CD4-positive, CD25-positive, alpha-beta regulatory T cell (primary cell): ENCODE data around the gene CRHR1. TPM values are rescaled to one million over a fixed set of nuclear protein-coding genes. Genes with fewer than 3 reads are reported as not detected.
A peak's percentile ranks its signal among the peaks of the same experiment; 100 is the strongest.

Experiments
- ATAC-seq, 2 donors: fragments of 150-1000 bp; cut with Tn5 transposase; one replicate each; pipeline ENCODE4 v1.10.0; 2021; ENCODE audit warnings: low read depth in 2 of 2, moderate number of reproducible peaks in 2 of 2, moderate library complexity in 1 of 2
- DNase-seq, 3 donors: peaks; one replicate each; pipeline versions ENCODE4 v3.0.0 to v3.0.0-alpha.2; 2012 to 2022; ENCODE audit warnings: mixed read lengths in 1 of 3
- H3K27ac ChIP-seq: one replicate; pipeline ENCODE4 v1.7.0; 2013; ENCODE audit warnings: mild to moderate bottlenecking, low read length; ENCODE audit not compliant: insufficient read depth, poor library complexity, severe bottlenecking
- H3K27me3 ChIP-seq: one replicate; pipeline ENCODE4 v1.7.0; 2013; ENCODE audit warnings: low read length; ENCODE audit not compliant: control insufficient read depth, insufficient read depth
- H3K36me3 ChIP-seq: one replicate; pipeline ENCODE4 v1.7.0; 2013; ENCODE audit warnings: mild to moderate bottlenecking, low read length, moderate library complexity; ENCODE audit not compliant: control insufficient read depth, insufficient read depth
- H3K4me1 ChIP-seq: 2 replicates; pipeline ENCODE4 v1.7.0; 2013; ENCODE audit warnings: mild to moderate bottlenecking, low read length; ENCODE audit not compliant: insufficient read depth, control insufficient read depth, poor library complexity, severe bottlenecking
- H3K4me3 ChIP-seq: one replicate; pipeline ENCODE4 v1.7.0; 2013; ENCODE audit warnings: low read depth, mild to moderate bottlenecking, low read length, moderate library complexity
- H3K9me3 ChIP-seq, 2 experiments: 1 replicate in 1 of 2; 2 replicates in 1 of 2; pipeline ENCODE4 v1.7.0; 2013; ENCODE audit warnings: low read length in 2 of 2, mild to moderate bottlenecking in 1 of 2, moderate library complexity in 1 of 2; ENCODE audit not compliant: control insufficient read depth in 2 of 2
- H3K27ac Mint-ChIP-seq, 3 donors: one replicate each; pipeline ENCODE4 v1.8.0; 2020 to 2022; ENCODE audit warnings: mild to moderate bottlenecking in 3 of 3, mixed read lengths in 3 of 3, moderate library complexity in 2 of 3
- H3K27me3 Mint-ChIP-seq: one replicate; pipeline ENCODE4 v1.8.0; 2022; ENCODE audit warnings: mild to moderate bottlenecking, mixed read lengths
- H3K36me3 Mint-ChIP-seq: one replicate; pipeline ENCODE4 v1.8.0; 2020; ENCODE audit warnings: mixed read lengths
- H3K4me1 Mint-ChIP-seq, 4 donors: one replicate each; pipeline ENCODE4 v1.8.0; 2020 to 2022; ENCODE audit warnings: mixed read lengths in 4 of 4, mild to moderate bottlenecking in 1 of 4
- H3K4me3 Mint-ChIP-seq, 4 donors: one replicate each; pipeline ENCODE4 v1.8.0; 2020 to 2022; ENCODE audit warnings: mild to moderate bottlenecking in 4 of 4, mixed read lengths in 4 of 4, moderate library complexity in 3 of 4
- H3K9me3 Mint-ChIP-seq, 7 donors: one replicate each; pipeline ENCODE4 v1.8.0; 2020 to 2022; ENCODE audit warnings: mixed read lengths in 7 of 7, mild to moderate bottlenecking in 3 of 7, moderate library complexity in 2 of 7
- polyA plus RNA-seq, 4 donors: library from polyadenylated mRNA; unstranded; fragments of 300-500 nt; fragmentation: Illumina TruSeq; gene quantifications; one replicate each; pipeline ENCODE4 v1.2.3, GENCODE V29; 2021
- total RNA-seq: library from RNA; stranded (reverse); gene quantifications from one replicate; pipeline ENCODE4 v1.2.3, GENCODE V29; 2022

Gene CRHR1
- total RNA-seq (not detected), polyA plus RNA-seq (not detected)

DNA sequence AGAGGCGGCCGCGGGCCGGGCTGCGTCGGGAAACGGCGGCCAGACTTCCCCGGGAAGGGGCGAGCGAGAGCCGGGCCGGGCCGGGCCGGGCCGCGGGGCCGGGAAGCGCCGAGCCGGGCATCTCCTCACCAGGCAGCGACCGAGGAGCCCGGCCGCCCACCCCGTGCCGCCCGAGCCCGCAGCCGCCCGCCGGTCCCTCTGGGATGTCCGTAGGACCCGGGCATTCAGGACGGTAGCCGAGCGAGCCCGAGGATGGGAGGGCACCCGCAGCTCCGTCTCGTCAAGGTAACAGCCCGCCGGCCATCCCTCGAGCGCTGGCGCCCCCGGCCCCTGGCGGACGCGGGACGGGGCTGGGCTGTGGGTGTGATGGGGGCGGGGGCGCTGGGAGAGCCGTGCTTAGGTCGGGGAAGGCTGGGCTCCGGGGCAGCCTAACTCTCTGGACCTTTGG lies at the start of gene CRHR1:
TSS of gene CRHR1 (plus strand) at position 28 of the 448 bp plus-strand sequence. CDS start at position 253, 225 bp downstream.
- H3K36me3 Mint-ChIP-seq: no peaks in the 10 kb centered on the region
- H3K27ac Mint-ChIP-seq: peak within 1 kb of the TSS in 1 of 3 donors; percentile 91
- H3K4me1 Mint-ChIP-seq: peaks cover 0 to 18% (median under 1%) of the 10 kb centered on the region in 4 donors
- peaks cover 28% of the 10 kb centered on the region for H3K27me3 ChIP-seq
- no peak for ATAC-seq
- no peaks in the 10 kb centered on the region for H3K36me3 ChIP-seq
- H3K27ac ChIP-seq: no peak within 1 kb of the TSS
- H3K4me3 Mint-ChIP-seq: peak within 1 kb of the TSS in 3 of 4 donors; percentile 74 to 80 (median 78)
- peaks cover 19% of the 10 kb centered on the region for H3K4me1 ChIP-seq
- H3K4me3 ChIP-seq: no peak within 1 kb of the TSS
- DNase-seq: no peak
- H3K27me3 Mint-ChIP-seq: peaks cover 86% of the 10 kb centered on the region
- H3K9me3 Mint-ChIP-seq: peaks cover 0 to 6% (median 0%) of the 10 kb centered on the region in 7 donors
- H3K9me3 ChIP-seq: no peaks in the 10 kb centered on the region

DNA sequence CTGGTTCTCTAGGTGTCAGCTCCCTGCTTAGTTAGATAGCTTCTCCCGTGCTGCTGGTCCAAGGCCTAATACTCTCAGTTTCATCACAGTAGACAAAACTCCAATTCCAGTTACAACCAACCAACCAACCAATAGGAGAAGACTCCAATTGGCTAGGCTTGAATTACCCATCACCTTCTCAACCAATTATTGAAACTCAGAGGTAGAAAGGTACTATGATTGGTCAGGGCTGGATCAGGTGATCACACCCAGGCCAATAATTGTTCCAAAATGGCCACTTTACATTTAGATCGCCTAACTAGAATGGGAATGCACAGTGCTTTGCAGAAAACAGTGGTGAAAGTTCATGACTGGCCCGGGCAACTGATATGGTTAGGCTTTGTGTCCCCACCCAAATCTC lies 49.5 kb upstream of the CRHR1 start:
- Mint-ChIP-seq H3K36me3 (no peaks in the 10 kb centered on the region), H3K27me3 (peaks cover 26% of the 10 kb centered on the region), H3K27ac (no peak overlapping the region), H3K4me1 (no peaks in the 10 kb centered on the region), H3K9me3 (peaks cover 0 to 21% (median 9%) of the 10 kb centered on the region in 7 donors), H3K4me3 (no peak overlapping the region)
- H3K9me3 ChIP-seq: peaks cover 7 to 14% of the 10 kb centered on the region in 2 experiments
- no peak for DNase-seq
- H3K27ac ChIP-seq: no peak overlapping the region
- H3K27me3 ChIP-seq: peaks cover 3% of the 10 kb centered on the region
- no peak for ATAC-seq
- no peak overlapping the region for H3K4me3 ChIP-seq
- no peaks in the 10 kb centered on the region for H3K36me3 ChIP-seq
- H3K4me1 ChIP-seq: no peaks in the 10 kb centered on the region

DNA sequence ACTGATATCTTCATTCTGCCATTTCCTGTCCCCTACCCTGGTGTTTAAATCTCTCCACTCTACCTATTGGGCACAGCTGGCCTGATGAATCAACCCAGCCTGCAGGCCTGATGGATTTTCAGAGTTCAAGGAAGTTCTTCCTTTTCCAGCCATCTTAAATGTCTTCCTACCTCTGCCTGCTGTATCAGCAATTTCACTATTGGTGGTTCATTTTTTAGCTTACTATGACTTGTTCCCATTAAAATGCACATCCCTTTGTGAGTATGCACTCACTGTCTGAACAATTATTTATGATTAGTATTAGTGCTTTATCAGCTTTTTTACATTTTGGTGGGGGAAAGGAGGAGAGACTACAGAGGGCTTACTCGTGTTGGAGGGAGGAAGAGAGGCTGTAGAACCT lies 48.6 kb upstream of the CRHR1 start:
- no peak for ATAC-seq
- H3K36me3 Mint-ChIP-seq: no peaks in the 10 kb centered on the region
- peaks cover 29% of the 10 kb centered on the region for H3K27me3 Mint-ChIP-seq
- peaks cover 7 to 9% of the 10 kb centered on the region in 2 experiments for H3K9me3 ChIP-seq
- no peaks in the 10 kb centered on the region for H3K4me1 Mint-ChIP-seq
- no peak overlapping the region for H3K4me3 Mint-ChIP-seq
- no peak overlapping the region for H3K27ac Mint-ChIP-seq
- H3K27ac ChIP-seq: no peak overlapping the region
- H3K9me3 Mint-ChIP-seq: peaks cover 0 to 16% (median 9%) of the 10 kb centered on the region in 7 donors
- no peak for DNase-seq
- no peaks in the 10 kb centered on the region for H3K4me1 ChIP-seq
- no peak overlapping the region for H3K4me3 ChIP-seq
- H3K36me3 ChIP-seq: no peaks in the 10 kb centered on the region
- peaks cover 5% of the 10 kb centered on the region for H3K27me3 ChIP-seq

DNA sequence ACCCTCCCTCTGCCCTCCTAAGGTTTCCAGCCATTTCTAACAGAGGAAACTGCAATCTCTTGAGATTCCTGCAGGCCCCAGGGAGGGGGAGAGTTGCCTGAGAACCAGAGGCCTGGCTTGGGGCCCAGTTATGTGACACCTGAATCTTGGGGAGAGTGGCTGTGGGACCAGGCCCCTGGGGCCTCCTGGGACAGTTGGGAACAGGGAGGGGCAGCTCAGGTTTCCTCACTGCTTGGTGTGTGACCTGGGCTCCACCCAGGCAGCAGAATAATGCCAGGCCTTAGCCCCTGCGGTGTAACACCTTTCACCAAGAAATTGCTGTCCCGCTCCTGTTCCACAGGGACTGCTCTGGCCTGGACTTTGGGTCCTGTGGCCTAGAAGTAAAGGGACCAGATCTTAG lies 44.3 kb upstream of the CRHR1 start:
- Mint-ChIP-seq H3K4me3 (no peak overlapping the region), H3K9me3 (peaks cover 0 to 4% (median 0%) of the 10 kb centered on the region in 7 donors), H3K36me3 (no peaks in the 10 kb centered on the region), H3K27ac (no peak overlapping the region), H3K27me3 (peaks cover 37% of the 10 kb centered on the region), H3K4me1 (no peaks in the 10 kb centered on the region)
- Histone ChIP-seq H3K4me1 (no peaks in the 10 kb centered on the region), H3K4me3 (no peak overlapping the region), H3K27me3 (peaks cover 5% of the 10 kb centered on the region), H3K36me3 (no peaks in the 10 kb centered on the region), H3K27ac (no peak overlapping the region), H3K9me3 (no peaks in the 10 kb centered on the region)
- ATAC-seq: no peak
- no peak for DNase-seq

DNA sequence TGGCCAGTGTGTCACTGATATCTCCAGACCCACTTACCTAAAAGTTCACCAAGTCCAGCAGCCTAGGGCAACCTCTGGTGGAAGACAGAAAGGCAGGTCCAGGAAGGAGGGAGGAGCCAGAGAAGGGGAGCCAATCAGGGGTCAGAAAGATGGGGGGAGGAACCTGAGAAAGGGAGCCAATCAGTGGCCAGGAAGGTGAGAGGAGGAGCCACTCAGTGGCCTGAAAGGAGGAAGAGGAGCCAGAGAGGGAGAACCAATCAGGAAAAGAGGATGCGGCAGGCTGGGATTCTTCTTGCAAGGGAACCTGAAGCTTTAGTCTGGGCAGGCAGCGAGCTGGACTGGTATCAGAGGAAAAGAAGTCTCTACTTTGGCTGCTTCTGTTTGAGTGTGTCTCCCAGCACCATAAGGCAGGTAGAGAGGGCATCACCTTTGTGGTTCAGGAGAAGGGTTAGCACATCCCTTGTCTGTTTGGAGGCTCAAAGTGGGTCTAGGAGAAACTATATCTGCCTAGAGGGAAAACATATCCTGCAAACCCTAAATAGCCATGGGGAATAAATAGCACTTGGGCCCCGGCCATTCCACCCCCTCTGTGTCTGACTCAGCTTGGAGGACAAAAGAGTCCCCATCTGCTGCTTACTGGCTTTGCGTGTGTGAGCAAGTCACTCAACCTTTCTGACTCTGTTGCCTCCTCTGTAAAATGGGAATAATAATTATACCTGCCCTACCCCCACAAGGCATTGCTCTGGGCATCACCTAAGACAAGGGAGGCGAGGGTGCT lies 43.4 kb upstream of the CRHR1 start:
- Histone ChIP-seq H3K27ac (no peak overlapping the region), H3K36me3 (no peaks in the 10 kb centered on the region), H3K4me3 (no peak overlapping the region), H3K27me3 (peaks cover 5% of the 10 kb centered on the region), H3K4me1 (no peaks in the 10 kb centered on the region), H3K9me3 (no peaks in the 10 kb centered on the region)
- peak overlapping the region in 2 of 3 donors; percentile 23 to 56 for H3K27ac Mint-ChIP-seq
- H3K4me1 Mint-ChIP-seq: no peaks in the 10 kb centered on the region
- H3K4me3 Mint-ChIP-seq: no peak overlapping the region
- no peaks in the 10 kb centered on the region for H3K36me3 Mint-ChIP-seq
- peaks cover 0 to 2% (median 0%) of the 10 kb centered on the region in 7 donors for H3K9me3 Mint-ChIP-seq
- peaks cover 34% of the 10 kb centered on the region for H3K27me3 Mint-ChIP-seq
- ATAC-seq (no peak), DNase-seq (peak in 2 of 3 donors; percentile 5 to 48)

DNA sequence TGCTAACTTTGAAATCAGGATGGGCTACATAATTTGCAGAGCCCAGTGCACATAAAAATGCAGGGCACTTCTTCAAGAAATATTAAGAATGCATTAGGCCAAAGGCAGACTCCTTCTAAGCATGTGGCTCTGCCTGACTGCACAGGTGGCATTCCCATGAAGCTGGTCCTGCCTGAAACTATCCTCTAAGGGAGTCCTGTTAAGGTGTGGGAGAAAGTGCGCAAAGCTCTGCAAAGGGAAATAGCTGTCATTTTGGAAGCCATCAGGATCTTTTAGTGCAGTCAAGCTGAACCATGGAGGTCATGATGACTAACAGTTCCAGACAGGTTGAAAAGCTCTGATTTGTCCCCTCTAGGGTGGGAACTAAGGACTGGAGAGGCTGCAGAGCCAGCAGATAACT lies 41.9 kb upstream of the CRHR1 start:
- Histone ChIP-seq H3K4me3 (no peak overlapping the region), H3K4me1 (no peaks in the 10 kb centered on the region), H3K9me3 (no peaks in the 10 kb centered on the region), H3K27ac (no peak overlapping the region), H3K27me3 (peaks cover 5% of the 10 kb centered on the region), H3K36me3 (no peaks in the 10 kb centered on the region)
- H3K4me3 Mint-ChIP-seq: no peak overlapping the region
- DNase-seq (no peak), ATAC-seq (no peak)
- no peaks in the 10 kb centered on the region for H3K4me1 Mint-ChIP-seq
- no peaks in the 10 kb centered on the region for H3K36me3 Mint-ChIP-seq
- H3K9me3 Mint-ChIP-seq: peaks cover 0 to 1% (median 0%) of the 10 kb centered on the region in 7 donors
- H3K27ac Mint-ChIP-seq: no peak overlapping the region
- H3K27me3 Mint-ChIP-seq: peaks cover 26% of the 10 kb centered on the region

DNA sequence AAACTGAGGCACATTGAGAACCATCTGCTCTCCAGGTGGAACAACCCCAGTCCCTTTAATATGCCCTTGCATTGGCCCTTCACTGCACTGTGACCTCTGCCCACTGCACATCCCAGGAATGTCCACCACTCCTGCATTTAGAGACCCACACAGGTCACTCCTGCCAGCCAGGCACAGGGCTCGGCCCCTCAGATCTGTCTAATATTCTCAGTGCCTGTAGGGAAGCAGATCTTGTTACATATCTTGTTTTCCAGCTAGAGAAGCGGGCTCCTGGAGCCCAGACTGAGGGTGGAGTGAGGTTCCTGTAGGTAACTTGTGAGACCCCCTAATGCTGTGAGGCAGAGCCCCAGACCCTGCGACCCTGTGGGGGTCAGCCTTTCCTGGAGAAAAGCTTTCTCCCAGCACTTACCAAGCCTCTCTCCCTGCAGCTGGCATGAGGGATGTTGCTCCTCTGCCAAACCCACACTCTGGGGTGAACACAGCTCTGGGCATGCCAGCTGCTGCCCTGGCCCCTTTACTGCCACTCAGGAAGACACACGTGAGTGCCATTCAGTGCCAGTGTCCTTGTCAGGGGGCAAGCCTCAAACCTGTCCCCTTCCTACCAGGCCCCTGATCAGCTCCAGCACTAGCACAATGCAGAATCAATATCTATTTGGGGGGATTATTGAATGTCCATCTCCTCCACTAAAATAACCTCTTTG lies 40.3 kb upstream of the CRHR1 start:
- no peak overlapping the region for H3K27ac Mint-ChIP-seq
- Histone ChIP-seq H3K27me3 (peaks cover 2% of the 10 kb centered on the region), H3K4me3 (no peak overlapping the region), H3K36me3 (no peaks in the 10 kb centered on the region), H3K9me3 (no peaks in the 10 kb centered on the region), H3K27ac (no peak overlapping the region), H3K4me1 (no peaks in the 10 kb centered on the region)
- no peaks in the 10 kb centered on the region for H3K4me1 Mint-ChIP-seq
- no peak overlapping the region for H3K4me3 Mint-ChIP-seq
- DNase-seq (no peak), ATAC-seq (no peak)
- H3K36me3 Mint-ChIP-seq: no peaks in the 10 kb centered on the region
- peaks cover 17% of the 10 kb centered on the region for H3K27me3 Mint-ChIP-seq
- H3K9me3 Mint-ChIP-seq: peaks cover 0 to 1% (median 0%) of the 10 kb centered on the region in 7 donors
